MM.1S (cell line): ENCODE results near the gene SCN4B.

Experiments
- CTCF ChIP-seq: fragments of 300-600 bp; sonication (generic); IDR thresholded peaks from 2 replicates; pipeline ENCODE4 v1.5.1; 2016; ENCODE audit warnings: antibody characterized with exemption, low read length, mixed read lengths
- EZH2 ChIP-seq: fragments of 300-600 bp; sonication (generic); optimal IDR thresholded peaks from 2 replicates; pipeline ENCODE3; 2017; ENCODE audit warnings: low read depth, mild to moderate bottlenecking, antibody characterized with exemption, low read length, mixed read lengths
- EZH2phosphoT487 ChIP-seq: fragments of 300-600 bp; sonication (generic); IDR thresholded peaks from 2 replicates; pipeline ENCODE4 v1.6.1; 2018; ENCODE audit warnings: antibody characterized with exemption, low read length

GRCh38 chr11:118193910-118194566, 41.4 kb upstream of the SCN4B start:
- TF ChIP-seq CTCF (no peak), EZH2 (no peak), EZH2phosphoT487 (no peak)
